CMK (cell line): ENCODE data around the gene UQCRHL.
A peak's percentile ranks its signal among the peaks of the same experiment; 100 is the strongest.
"Not testable (repeated sequence)": the region's sequence is repeated elsewhere in the genome, so short reads cannot be mapped to it uniquely, and the experiment has no call there.

ENCODE experiments used
- DNase-seq: peaks from one replicate; pipeline ENCODE4 v3.0.0-alpha.2; 2010; ENCODE audit warnings: low read depth

UQCRHL gene

DNA sequence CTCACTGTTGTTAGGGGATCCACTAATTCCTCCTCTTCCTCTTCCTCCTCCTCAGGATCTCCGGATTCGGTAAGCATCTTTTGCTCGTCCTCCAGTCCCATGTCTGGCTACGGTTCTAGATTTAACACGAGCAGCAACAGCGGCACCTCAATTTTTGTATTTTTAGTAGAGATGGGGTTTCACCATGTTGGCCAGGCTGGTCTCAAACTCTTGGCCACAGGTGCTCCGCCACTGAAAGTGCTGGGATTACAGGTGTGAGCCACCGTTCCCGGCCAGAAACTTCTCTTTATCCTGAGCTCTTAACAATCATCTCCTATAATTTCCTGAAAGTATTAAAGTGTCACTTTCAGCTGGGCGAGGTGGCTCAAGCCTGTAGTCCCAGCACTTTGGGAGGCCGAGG lies at the start of gene UQCRHL:
Gene UQCRHL, minus strand, starts transcription at position 101 of the 400 bp plus-strand sequence. Its CDS starts 0 bp downstream, at position 101.
- not testable (repeated sequence) for DNase-seq

DNA sequence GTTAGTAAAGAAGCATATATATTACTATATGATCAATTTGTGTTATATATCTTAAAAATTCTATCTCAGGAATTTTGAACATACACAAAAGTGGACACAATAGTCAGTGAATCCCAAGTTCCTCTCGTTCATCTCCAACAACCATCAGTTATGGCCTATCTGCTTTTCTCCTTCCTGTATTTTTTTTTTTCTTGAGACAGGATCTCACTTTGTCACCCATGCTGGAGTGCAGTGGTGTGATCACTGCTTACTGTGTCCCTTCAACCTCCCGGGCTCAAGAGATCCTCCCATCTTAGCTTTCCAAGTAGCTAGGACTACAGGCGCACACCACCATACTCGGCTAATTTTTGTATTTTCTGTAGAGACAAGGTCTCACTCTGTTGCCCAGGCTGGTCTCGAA lies 49.4 kb upstream of the UQCRHL start:
- no peak for DNase-seq

DNA sequence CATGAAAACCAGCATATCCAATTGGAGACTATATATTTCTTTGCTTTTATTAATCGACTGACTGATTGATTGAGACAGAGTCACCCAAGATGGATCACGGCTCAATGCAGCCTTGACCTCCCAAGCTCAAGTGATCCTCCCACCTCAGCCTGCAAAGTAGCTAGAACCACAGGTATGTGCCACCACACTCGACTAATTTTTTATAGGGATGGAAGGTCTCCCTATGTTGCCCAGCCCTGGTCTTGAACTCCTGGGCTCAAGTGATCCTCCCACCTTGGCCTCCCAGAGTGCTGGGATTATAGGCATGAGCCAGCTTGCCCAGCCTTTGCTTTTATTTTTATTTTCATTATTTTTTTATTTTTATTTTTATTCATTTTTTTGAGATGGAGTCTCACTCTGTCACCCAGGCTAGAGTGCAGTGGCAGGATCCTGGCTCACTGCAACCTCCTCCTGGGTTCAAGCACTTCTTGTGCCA lies 45.4 kb upstream of the UQCRHL start:
- no peak for DNase-seq

DNA sequence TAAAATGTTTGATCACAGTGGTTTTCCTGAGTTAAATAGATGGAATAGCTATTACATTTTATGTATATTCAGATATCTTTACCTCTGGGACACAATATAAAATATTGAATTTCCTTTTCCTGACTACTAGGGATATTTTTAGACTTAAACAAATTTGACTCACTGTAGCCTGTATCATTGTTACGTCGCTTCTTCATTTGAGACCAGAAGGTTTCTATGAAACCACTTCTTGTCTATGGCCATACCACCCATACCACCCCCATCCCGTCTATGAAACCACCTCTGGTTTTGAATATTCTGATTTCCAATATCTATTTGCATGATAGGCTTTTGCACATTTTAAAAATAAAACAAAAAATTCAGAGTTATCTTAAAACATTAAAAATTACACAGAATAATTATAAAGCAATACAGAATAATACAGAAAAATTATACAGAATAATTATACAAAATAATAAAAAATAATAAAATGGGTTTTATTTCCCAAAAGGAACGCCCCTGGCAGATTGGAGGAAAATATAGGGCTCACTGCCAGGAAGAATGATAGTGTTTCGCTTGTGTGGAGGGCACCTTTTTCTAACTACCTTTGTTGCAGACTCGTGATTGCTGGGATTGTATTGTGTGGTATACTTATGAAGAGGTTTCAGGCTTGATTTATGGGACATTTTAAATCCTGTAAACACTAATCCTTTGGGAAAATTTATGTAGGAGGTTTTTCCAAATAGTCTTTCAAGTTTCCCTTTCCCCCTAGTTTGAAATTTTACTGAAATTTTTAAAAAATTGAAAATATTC lies 44.8 kb upstream of the UQCRHL start:
- no peak for DNase-seq

DNA sequence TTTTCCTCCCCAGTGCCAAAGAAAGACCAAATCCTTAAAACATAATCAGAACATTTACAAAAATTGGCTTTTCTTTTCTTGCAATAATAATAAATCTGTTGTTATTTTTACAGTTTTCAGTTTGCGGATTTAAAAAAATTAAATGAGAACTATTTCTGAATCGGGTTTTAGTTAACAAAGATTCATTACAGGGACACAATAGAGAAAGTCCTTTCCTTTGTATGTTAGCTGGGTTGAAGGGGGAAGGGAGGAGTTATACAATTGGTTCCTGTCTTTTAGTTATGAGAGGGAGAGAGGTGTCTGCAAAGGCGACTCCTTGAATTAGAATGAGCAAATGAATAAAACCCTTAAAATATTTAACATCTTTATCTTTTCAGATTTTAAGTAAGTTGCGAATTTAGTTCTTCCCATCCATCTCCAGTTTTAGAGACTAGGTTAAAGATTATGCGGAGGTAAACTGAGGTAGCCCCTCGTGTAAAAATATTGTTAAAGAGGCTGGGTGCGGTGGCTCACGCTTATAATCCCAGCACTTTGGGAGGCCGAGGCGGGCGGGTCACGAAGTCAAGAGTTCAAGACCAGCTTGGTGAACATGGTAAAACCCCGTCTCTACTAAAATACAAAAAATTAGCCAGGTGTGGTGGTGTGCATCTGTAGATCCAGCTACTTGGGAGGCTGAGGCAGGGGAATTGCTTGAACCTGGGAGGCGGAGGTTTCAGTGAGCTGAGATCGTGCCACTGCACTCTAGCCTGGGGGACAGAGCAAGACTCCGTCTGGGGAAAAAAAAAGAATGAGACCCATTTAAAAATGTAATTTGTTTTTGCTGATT lies 44.0 kb upstream of the UQCRHL start:
- no peak for DNase-seq

DNA sequence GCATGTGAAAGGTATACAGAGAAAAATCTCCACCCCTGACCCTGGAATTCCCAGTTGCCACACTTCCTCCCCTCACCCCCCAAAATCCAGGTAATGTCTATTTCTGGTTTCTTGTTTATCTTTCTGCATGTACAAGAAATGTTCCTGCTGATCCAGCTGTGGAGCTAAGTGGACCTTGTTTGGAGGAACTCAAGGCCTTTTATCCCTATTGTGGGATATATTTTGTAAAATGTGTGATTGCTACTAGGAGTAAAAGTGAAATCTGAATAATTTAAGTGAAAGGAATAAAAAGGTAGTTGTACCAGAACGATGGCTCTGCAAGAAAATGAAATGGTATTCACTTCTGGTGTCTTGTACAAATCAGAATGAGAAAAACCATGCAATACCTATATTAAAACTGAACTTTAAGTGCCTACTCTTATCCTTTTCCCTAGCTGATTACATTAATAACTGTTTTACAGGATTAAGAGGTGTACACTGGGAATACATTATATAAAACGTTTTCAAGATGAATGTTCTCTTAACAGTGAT lies 43.1 kb upstream of the UQCRHL start:
- no peak for DNase-seq

DNA sequence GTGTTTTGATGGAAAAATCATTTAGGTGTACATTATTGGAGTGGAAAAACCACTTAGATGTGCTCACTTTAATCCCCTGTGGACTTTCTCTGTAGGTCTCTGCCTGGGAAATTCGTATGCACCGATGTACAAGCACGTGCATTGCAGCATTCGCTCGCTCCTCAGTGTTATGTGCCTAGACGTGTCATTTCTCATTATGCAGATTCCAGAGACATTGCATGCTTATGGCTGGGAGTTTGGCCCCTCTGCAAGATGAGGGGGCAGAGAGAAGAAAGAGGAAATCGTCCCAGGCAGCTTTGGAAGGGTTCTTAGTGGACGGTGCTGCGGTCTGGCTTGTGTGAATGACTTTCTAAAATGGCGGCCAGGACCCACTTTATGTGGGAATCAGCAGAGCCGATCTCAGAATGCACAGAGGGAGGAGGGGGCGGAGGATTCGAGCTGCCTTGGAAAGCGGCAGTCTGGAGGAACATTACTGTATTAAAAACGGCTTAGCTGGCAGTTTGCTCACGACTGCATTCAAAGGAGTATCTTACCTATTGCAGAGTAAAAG lies 42.4 kb upstream of the UQCRHL start:
- peak; percentile 44 for DNase-seq

DNA sequence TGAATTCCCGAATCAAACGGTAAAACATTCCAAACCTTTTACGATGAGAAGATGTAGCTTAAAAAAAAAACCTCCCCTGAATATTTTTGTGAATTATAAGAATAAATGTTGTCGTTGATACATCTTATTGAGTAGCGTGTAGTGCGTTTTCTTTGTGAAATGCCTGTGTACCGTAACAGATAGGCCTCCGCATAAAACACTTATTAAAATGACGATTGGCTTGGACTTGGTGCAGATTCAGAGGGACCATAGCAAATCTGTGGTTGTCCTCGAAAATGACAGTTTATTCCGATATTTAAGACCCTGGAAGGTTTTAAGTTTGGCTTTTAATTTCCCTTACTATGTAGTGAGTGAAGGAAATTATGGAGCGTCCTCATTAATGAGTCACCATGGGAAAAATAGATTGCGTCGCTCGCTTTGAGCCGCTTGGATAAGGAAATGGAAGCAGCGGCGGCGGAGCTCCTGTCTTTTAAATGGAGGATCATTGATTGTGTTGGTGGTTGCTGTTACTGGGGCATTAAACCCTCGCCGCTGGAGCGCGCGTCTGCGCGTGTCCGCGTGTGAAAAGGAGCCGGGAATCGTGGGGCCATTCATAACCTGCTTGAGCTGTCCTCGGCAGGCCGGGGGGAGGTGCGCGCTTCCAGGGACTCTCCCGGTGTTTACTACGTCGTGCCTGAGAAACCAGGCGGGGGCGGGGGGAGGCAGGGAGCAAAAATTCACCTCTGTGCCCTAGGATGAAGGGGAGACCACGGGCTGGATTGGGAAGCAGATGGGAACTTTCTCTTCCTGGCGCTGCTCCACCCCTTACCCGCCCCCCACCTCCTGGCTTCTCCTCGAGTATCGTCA lies 41.7 kb upstream of the UQCRHL start:
- DNase-seq: peak; percentile 82

DNA sequence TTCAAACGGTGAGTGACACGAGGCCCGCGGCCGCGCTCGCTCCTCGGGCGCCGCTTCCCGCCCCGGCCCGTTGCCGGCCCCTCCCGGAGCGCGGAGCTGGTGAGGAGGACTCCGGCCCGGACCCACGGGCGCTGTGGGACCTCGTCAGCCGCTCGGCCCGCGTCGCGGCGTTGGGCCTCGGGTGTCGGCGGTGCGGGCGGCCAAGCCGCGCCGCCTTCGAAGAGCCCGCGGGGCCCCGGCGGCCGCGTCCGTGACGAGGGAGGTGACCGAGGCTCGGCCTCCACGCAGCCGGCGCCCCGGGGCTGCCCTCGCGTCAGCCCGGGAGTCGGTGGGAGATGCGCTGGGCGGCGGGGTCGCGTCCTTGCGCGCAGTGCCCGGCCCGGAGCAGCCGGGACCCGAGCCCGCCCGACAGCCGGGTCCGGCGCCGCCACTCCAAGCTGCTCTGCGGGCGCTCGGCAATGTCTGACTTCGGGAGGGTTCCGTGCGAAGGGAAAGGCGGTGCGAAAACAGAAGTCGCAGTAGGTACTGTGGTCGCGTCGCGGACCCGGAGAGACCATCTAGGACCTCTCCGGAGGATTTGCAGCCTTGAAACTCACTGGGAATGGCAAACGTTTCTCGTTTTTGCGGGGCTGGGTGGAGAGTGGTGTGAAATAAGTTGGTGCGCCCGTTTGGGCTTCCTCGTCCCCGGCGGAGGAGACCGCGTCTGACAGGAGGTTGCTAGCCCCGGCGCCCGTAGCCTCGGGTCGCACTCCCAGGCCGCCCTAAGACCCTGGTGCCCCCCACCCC lies 40.9 kb upstream of the UQCRHL start:
- DNase-seq: no peak

DNA sequence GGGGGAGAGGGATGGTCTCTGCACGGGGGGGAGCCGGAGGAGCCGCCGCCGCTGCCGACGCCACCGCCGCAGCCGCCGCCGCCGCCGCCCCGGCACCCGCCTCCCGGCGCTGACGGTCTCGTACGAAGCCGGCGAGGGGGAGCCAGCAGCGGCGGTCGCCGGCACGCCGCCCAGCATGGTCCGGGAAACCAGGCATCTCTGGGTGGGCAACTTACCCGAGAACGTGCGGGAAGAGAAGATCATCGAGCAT lies 40.4 kb upstream of the UQCRHL start:
- peak; percentile 32 for DNase-seq

DNA sequence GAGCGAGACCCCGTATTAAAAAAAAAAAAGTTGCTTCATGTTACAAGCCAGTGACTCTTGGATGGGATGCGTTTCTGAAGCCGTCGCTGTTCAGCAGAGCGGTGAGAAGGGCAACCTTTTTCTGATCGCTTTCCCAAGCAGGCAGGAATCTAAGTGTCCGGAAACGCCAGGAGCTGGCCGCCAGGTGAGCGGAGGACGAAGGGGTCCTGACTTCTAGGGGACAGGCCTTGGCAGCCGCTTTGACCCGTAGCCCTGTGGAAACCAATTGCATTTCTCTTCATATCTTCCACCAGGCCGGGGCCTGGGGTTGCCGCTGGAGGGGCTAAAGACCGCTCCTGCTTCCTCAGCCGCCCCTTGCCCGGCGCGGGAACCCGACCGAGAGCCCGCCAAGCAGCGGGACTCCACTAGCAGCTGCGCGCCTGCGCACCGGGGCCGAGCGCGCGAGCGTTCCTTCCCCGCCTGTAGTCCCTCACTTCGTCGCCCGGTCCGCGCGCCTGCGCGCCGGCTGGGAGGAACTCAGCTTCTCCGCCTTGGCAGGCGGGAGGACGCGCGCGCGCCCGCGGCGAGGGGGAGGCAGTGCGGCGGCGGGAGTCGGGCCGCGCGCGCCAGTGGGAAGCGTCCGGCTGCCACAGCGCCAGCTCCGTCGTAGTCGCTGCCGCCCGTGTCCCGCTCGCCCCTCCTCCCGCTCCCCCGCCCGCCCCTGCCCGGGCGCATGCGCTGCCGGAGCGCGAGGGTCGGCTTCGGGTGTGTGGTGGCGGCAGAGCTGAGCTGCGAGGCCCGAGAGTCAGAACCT lies 39.8 kb upstream of the UQCRHL start, which contains the start of gene SPEN:
Gene SPEN, plus strand, starts transcription at position 608 of the 793 bp plus-strand sequence. CDS start 361 bp downstream, outside the sequence.
- peak; percentile 97 for DNase-seq

DNA sequence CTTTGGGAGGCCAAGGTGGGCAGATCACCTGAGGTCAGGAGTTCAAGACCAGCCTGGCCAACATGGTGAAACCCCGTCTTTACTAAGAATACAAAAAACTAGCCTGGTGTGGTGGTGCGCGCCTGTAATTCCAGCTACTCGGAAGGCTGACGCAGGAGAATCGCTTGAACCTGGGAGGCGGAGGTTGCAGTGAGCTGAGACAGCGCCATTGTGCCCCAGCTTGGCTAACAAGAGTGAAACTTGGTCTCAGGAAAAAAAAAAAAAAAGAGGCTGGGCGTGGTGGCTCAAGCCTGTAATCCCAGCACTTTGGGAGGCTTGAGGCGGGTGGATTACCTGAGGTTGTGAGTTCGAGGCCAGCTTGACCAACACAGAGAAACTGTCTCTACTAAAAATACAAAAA lies 38.6 kb upstream of the UQCRHL start:
- not testable (repeated sequence) for DNase-seq

DNA sequence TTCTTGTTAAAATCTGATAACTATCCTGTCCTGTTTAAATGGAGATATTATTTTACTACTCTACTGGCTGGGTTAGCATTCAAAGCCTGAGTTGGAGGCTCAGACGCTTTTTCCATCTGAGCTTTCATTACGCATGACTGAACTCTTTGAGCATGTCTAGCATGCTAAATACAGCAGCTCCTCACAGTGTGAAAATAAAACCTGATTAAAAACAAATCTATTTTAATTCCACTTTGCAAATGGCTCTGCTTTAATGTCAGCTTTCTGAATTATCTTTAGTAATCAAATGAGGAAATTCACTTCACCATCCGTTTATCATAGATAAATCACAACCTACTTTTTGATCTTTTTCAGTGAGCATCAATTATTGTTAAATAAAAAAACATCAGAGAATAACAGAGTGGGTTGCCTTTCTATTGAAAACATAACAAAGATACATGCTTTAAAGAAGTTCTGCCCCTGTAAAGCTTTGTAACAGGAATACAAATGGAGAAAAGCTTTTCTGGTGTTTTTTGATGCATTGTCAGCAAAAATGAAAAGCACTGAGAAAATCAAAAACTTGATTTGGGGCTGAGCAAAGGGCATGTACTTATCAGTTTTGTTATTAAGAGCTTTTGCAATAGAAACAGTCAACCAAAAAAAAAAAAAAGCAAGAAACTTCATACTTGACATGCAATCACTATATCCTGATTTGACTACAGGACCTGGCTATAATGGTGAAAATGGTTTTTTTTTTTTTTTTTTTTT lies 36.5 kb upstream of the UQCRHL start:
- DNase-seq: no peak

DNA sequence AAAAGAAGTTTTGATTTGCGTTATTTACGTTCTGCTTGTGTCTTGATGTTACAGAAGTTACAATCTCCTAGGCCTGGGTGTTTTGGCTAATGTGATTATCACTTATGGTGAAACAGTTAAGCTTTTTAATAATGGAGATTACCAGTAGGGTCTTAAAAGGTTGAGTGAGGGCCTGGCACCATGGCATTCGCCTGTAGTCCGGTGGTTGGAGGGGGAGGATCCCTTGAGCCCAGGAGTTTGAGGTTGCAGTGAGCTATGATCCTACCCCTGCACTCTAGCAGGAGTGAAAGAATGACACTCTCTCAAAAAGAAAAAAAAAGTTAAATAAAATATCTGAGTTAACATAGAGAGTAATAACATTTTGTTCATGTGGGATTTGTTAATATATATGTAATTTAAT lies 31.3 kb upstream of the UQCRHL start:
- no peak for DNase-seq

DNA sequence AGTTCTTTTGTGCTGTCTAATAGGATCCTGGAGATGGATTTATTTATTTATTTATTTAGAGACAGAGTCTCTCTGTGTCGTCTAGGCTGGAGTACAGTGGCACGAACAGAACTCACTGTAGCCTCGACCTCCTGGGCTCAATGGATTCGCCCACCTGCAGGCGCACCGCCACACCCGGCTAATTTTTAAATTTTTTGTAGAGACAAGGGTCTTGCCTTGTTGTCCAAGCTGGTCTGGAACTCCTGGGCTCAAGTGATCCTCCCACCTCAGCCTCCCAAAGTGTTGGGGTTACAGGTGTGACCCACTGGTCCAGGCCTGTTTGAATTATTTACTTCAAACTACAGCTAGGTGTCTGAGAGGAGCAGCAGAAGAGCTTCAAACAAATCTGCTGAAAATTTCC lies 30.5 kb upstream of the UQCRHL start:
- DNase-seq: no peak

DNA sequence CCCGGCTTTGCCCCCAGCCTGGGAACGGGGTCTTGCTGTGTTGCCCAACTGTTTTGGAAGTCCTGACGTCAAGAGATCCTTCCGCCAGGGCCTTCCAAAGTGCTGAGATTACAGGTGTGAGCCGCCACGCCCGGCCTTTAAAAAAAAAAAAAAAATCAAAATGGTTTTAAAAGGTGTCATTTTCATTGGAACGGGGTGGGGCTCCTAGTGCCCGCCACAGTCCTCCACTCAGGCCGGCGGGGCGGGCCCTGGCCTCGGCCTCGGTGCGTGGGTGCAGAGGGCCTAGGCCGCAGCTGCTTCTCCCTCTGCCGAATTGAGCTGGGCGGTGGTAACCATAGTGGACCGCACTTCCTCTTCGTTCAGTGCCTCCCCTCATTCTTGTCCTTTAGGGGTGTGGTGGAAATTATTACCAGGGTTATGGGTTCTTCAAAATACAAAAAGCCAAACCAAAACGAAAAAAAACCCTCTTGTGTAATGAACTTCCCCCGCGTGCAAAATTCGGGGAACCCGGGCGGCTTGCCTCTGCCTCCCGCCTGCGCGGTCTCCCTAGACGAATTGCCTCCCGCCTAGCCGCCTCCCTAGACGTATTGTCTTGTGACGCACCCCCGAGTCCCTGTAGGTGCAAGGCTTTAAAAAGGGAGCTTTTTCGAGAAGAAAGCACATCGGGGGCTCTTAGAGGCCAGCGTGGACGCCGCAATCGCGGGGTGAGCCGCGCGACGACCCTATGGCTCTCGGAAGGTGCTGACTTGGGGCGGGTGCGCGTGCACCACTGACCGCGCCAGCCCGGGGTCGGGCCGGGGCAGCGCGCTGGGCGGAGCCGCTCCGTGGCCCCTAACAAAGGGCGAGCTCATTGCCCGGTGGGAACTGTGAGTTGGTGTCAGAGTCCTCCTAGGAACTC lies 29.6 kb upstream of the UQCRHL start:
- peak; percentile 82 for DNase-seq

DNA sequence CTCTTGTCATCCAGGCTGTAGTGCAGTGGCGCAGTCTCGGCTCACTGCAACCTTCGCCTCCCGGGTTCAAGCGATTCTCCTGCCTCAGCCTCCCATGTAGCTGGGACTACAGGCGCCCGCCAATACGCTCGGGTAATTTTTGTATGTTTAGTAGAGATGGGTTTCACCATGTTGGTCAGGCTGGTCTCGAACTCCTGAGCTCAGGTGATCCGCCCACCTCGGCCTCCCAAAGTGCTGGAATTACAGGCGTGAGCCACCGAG lies 29.0 kb upstream of the UQCRHL start:
- not testable (repeated sequence) for DNase-seq

DNA sequence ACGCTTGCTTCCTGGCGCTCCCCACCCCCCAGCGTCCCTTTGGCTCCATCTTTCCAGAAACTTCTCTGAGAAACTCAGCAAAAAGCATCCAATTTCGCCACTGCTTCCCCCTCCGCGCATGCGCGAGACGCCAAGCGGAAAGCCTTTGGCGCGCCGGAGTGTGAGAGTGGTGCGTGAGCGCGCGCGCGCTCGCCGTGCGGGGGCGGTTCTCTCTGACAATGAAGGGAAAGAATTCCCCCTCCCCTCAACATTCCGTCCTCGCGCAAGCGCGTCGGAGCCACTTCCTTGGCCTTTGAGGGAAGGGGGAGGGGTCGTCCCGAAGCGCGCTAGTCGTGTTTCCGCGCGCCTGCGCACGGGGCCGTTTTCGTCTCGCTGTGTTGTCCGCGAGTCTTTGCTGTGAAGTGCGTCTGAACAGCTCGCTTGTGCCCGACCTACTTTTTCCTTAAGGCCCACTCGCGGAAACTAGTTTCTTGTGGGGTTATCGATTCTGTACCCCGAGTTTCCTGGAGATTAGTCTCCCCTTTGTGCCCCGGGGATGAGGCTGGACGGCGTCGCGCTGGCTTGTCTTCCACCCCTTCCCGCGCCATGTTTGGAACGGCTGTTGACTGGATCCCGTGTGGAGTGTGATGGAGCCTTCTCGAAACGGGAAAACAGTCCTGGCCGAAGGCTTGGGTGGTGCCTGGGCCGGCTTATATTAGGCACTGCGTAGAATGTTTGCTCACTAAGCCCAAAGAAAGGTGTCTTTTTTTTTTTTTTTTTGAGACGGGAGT lies 28.5 kb upstream of the UQCRHL start:
- peak; percentile 100 for DNase-seq
